HL-60 (cell line): ENCODE measurements around the gene GUCD1.

ENCODE experiments used
- CTCF ChIP-seq: IDR thresholded peaks from one replicate; pipeline ENCODE4 v1.5.1; 2011; ENCODE audit warnings: low read length, control low read depth, inconsistent platforms; ENCODE audit not compliant: insufficient read depth
- GABPA ChIP-seq: IDR thresholded peaks from 2 replicates; pipeline ENCODE4 v1.6.1; 2012; ENCODE audit warnings: low read depth

- TF ChIP-seq GABPA (no peak), CTCF (no peak)
Measured at GRCh38 chr22:24593836-24594568, 39.1 kb upstream of the GUCD1 start.
